GM21360 (cell line): ENCODE results near the gene TRAIP.
"Not testable (repeated sequence)": the region's sequence is repeated elsewhere in the genome, so short reads cannot be mapped to it uniquely, and the experiment has no call there.

Experiments used
- ATAC-seq: cut with Tn5 transposase; IDR thresholded peaks from one replicate; pipeline ENCODE4 v1.9.1; 2021; ENCODE audit warnings: mild to moderate bottlenecking, moderate library complexity; ENCODE audit not compliant: unreplicated experiment

Gene TRAIP

DNA sequence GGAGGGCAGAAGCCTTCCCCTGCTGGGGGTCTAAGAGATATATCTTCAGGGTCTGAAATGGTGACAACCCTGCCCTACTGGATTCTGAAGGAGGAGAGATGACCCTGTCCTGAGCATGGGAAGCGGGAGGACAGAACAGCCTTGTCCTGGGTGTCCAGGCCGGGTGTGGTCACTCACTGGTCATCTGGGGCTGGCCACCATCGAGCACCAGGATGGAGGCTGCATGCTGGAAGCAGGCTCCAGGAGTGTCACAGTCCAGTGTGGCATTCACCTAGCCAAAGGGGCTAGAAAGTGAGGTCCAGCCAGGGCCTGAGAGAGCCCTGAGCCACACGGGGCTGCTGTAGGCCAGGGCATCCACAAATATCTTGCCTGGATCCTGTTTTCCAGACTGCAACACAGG is 61.9 kb downstream of the TRAIP start:
- no peak for ATAC-seq

DNA sequence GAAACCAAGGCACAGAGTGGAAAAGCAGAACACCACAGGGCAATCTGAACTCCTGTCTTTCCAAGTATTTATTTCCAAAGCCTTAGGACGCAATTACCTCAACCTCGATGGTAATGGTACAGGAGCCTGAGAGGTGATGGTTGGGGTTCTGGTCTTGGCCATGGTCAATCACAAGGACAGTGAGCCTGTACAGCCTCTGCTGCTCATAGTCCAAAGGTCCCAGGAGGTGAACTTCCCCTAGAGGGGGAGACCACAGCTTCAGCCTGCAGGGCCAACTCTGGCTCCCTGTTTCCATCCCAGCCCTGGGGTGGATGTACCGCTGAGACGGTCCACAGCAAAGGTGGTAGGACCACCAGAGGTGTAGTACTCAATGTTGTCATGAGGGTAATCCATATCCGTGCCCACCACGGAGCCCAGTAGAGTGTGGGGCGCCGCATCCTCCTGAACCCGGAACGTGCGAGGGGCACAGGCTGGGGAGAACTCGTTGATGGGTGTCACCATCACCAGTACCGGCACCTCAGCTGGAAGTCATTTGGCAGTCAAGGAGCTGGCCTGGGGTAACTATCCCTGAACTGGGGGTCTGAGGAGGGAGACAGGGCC is 62.8 kb downstream of the TRAIP start:
- no peak for ATAC-seq

DNA sequence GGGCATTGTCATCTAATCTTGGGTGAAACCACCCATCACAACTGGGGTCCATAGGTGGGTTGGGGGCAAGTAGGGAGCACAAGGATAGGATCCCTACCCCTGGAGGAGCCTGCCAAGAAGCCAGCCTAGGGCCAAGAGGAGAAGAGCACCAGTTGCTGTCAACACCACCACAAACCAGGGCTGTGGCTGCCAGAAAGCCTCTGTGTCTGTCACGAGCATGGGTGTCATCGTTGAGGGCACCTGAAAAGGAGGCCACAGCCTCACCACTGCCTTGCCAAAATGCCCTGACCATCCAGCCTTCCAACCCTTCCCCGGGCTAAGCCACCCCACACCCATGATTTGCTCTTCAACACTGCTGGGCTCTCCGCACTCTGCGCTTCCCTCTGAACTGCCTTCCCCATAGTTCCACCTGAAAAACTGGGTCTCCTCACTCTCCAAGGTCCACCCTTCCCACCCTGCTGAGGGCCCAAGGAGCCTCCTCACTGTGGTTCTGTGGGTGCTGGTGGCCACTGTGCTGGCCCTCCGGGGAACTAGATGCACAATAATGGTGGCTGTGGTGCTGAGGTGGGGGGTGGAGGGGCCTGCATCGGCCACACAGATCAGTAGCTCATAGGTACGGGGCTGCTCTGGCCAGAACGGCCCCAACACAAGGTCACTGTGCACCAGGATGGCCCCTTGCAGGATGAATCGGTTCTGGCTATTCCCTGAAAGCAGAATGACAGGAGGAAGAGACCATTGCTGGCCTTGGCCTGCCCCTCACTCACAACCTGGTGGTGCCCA is 63.8 kb downstream of the TRAIP start:
- no peak for ATAC-seq

DNA sequence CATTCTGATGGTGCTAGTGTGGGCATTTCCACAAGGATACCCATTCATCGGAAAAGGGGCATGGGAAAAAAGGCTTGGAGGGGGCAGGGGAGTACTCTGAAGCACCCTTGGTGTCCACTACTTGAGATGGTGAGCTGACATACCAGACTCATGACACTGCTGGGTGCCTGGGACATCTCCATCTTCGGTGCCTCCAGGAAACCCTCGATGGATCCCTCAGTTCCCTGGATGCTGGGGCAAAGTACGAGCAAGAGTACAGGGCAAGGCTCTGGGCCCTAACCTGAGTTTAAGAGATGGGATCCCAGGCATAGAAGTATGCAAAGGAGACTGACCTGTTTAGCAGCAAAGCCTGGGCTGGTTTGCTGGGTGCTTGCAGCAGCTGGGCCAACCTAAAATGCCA is 64.8 kb downstream of the TRAIP start:
- no peak for ATAC-seq

DNA sequence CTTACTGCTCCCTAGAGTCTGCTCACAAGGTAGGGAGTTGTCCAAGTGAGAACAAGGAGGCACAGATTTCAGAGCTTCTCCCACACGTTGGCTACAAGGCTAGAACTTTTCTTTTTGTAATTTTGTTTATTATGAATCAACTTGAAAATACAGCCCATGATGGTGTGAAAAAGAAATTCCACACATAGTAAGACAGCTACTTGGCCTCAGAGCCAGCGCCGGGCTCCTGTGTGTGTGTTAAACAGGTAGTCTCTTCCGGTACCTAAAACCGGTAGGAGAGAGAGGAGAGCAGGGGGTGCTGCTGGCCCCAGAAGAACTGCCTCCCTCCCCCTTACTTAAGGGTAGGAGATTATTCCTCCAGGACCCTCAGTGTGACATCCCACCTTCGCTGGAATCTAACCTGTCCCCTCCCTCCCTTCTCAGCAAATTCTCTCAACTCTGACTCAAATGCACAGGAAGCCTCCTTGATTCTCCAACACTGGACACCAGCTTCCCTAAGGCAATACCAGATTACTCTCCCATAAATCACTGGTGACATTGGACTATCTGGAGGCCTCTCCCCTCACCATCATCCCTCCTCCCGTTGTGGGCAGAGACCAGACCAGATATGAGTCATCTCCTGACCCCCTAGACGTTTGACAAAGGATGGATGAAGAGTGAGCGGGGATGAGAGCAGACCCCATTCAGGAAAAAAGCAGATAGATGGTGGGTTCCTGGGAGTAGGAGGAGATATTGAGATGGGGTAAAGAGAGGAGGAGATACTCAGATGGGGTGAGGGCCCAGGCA is 65.5 kb downstream of the TRAIP start:
- no peak for ATAC-seq

DNA sequence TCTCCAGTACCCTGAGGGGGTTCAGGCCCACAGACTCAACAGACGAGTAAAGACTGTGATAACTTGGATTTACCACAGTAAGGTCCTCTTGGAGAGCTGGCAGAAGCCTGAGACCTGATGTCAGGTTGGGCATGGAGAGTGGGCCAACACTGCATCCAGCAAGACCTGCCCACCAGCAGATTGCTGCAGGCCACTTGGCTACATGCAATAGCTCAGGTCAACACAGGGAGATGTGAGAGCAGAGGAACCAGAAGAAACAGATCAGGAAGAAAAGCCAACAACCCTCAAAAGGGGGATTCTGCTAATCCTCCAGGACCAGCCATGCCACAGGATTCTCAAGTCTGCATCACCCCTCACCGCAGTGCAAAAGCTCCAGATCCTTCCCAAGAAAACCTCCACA is 68.3 kb downstream of the TRAIP start:
- ATAC-seq: no peak

DNA sequence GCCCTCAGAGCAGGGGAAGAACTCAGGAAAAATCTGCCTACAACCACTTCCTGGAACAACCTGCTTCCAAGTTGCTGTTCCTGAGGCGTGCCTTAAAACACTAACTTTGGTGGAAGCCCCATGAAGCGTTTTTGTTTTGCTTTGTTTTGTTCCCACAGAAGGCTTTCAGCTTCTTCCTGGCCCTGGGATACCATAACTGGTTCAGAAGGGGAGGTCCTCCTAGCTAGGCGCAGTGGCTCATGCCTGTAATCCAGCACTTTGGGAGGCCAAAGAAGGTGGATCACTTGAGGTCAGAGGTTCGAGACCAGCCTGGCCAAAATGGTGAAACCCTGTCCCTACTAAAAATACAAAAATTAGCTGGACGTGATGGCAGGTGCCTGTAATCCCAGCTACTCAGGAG is 68.8 kb downstream of the TRAIP start:
- ATAC-seq: no peak

DNA sequence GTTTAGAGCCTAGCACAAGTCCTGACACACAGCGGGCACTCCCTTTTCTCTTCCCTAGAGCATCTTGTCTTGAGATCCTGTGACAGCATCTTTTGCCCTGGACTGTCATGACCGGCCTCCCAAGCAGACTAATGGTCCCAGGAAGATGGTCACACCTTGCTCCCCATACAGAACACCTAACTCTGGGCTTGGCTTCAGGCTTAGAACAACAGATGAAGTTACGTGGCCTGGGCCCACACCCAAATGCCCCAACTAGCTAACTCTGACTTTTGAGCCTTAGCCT is 69.2 kb downstream of the TRAIP start:
- ATAC-seq: no peak

DNA sequence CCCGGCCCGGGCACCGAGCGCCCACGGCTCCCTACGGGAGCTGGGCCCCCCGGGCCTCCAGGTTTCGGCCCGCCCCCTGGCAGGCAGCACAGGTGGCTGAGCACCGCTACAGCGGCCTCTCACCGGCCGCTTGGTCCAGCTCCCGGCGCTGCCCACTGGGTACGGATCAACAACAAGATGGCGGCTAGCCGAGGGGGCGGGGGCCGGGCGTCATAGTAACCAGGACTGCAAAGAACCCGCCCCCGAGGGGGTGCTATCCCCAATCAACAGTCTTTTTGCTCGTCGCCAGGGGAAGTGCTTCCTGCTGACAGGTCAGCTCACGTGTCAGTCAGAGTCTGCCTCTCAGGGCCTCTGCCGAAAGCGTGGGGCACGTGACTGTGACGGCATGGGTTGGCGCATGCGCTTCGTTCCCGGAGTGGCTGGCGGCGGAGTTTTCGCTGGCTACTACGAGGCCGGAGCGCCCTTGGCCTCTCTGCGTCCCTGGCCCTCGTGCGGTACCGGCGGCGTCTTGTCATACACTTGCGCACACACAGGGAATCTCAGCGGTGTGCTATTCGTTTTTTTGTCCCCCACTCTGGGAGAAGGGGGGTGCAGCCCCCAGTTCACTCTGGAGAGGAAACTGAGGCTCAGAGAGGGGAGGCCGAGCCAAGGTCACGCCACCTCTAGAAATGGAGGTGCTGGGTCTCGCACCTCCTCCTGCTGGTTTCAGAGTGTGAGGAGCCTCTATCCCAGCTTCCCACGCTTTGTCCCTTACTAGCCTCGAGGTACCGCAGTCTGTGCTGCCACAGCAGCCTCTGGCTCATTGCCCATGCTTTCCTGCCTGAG is 69.8 kb downstream of the TRAIP start, which contains the start of gene IP6K1:
TSS of gene IP6K1 (minus strand) at position 186 of the 825 bp plus-strand sequence. CDS start 38,502 bp downstream, outside the sequence.
- ATAC-seq: peak; percentile 96

DNA sequence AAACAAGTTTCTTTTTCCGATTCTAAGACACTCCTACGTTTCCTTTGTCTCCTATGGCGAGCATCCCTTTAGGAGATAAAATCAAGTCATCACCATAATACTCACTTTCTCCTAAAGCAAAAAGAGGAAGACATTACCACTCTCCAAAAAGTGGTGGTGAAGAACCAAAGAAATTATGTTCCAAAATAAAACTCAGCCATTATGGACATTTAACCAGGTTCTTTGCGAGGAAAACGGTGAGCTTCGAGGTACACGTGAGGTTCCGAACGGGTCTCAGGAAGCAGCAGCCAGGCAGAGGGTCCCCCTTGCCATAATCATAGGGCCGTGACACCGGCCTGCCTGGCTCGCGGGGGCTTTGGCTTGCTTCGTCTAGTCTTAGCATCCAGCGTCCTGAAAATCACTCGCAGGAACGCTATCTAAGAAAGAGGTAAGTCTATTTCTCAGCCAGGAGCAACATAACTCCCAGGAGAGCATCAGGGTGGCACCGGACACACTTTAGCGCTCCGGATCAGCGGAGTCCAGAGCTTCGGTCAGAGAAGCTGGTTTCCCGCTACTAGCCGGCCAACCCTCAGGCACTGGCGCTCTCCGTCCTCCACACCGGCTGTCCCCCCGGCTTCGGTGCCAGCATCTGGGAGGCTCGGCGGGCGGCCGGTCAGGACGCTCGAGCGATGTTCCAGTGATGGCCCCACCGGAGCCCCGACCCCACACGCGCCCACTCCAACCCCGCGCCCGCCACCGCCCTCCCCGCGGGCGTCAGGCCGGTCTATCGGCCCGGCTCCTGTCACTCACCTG is 70.6 kb downstream of the TRAIP start:
- peak; percentile 32 for ATAC-seq

DNA sequence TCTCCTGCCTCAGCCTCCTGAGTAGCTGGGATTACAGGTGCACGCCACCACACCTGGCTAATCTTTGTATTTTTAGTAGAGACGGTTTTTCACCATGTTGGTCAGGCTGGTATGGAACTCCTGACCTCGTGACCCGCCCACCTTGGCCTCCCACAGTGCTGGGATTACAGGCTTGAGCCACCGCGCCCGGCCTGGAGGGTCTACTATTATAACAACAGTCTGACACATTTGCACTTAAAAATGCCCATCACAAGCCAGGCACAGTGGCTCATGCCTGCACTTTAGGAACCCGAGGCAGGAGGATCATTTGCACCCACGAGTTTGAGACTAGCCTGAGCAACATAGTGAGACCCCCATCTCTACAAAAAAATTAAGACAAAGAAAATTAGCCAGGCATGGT is 74.1 kb downstream of the TRAIP start:
- not testable (repeated sequence) for ATAC-seq

DNA sequence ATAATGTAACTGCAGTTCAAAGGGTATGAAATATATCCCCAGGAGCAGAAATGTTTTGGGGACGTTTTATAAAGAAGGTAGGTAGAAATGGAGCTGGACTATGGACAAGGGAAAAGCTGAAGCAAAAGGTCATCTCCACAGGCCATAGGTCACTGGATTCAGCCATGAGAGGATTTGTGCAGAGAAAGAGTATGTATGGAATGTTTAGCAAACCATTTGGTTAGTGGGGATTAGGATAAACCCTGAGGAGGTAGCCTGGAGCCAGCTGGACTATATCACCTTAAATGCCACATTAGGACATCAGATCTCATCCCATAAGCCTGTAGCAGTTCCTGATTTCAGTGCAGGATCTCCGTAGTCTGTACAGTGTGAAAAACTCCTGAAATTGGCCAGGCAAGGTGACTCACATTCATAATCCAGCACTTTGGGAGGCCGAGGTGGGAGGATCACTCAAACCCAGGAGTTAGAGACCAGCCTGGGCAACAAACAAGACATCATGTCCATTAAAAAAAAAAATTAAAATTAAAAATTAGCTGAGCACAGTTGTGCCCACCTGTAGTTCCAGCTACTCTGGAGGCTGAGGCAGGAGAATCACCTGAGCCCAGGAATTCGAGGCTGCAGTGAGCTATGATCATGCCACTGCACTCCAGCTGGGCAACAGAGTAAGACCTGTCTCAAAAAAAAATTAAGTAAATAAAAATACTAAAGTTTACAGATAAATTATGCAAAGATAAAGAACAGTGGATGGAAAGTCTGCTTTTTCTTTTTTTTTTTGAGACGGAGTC is 74.8 kb downstream of the TRAIP start:
- ATAC-seq: no peak

DNA sequence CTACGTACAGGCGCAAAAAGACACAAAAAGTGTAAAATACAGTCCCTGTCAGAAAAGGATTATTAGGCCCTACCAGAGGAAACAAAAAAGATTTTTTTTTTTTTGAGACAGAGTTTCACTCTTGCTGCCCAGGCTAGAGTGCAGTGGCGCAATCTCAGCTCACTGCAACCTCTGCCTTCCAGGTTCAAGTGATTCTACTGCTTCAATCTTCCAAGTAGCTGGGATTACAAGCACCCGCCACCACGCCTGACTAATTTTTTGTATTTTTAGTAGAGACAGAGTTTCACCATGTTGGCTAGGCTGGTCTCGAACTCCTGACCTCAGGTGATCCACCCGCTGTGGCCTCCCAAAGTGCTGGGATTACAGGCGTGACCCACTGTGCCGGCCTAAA is 75.4 kb downstream of the TRAIP start:
- ATAC-seq: not testable (repeated sequence)

DNA sequence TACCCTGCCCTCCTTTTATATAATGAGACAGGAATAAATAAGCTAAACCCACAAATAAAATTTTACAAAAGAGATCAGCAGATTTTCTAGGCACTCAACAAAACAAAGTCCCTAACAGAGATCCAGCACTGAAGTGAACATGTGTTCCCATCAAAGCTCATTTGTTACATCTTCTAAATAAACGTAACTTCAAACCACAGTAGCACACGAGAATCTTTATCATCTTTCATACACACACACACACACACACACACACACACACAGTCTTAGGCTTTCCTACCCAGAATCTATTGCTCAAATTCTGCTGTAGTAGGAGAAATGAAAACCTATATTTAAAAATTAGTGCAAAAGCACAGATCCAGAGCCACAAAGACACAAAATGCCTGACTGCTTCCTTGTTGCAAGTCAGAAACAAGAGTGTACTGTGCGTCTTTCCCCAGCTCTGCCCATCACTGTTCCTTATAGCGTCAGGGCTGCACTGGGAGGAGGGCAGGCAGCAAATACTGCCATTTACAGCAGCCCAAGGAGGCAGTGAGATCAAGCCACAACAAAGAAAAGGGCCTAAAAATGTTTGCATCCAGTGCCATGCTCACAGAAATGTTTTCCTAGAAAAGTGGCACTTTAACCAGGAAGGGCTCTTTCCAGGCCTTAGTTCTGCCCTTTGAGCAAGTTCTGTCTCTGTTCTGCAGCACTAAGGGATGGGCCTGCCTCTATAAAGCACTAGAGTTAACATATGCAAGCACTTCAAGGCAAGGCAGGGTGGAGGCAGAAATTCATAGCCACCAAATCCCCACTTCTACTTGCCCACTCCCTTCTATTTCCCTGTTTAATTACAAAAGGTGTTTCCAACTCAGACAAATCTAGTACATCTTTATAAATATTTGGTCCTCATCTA is 76.0 kb downstream of the TRAIP start:
- ATAC-seq: no peak

DNA sequence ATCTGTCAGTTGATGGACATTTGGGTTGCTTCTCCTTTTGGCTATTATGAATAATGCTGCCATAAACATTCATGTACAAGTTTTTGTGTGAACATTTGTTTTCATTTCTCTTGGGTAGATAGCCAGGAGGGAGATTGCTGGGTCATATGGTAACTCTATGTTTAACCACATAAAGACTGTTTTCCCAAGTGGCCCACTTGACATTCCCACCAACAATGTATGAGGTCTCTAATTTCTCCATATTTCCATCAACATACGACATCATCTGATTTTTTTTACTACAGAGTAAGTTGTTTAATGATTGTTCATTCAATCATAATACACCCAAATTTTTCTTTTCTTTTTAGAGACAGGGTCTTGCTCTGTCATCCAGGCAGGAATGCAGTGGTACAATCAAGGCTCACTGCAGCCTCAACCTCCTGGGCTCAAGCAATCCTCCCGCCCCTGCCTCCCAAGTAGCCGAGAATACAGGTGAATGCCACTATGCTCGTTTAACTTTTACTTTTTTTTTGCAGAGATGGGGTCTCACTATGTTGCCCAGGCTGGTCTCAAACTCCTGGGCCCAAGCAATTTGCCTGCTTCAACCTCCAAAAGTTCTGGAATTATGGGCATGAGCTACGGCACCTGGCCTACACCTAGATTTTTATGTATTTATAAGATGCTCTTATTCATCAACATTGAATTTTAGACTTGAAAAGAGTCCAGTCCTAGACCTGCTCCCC is 76.8 kb downstream of the TRAIP start:
- no peak for ATAC-seq
